ENCODE results near the gene GNAT3.

The GNAT3 gene

DNA sequence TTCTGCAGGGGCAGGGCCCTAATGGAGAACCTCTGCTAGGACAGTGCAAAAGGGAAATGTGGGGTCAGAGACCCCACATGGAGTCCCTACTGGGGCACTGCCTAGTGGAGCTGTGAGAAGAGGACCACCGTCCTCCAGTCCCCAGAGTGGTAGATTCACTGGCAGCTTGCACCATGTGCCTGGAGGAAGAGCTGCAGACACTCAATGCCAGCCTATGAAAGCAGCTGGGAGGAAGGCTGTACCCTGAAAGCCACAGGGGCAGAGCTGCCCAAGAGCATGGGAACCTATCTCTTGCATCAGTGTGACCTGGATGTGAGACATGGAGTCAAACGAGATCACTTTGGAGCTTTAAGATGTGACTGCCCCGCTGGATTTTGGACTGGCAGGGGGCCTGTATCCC is 20.3 kb upstream of the GNAT3 start:
- Histone ChIP-seq H3K4me3 (ENCODE audit: severe bottlenecking) (no peak overlapping the region), H3K9me3 (ENCODE audit: severe bottlenecking) (no peaks in the 10 kb centered on the region), H3K36me3 (ENCODE audit: low read depth) (no peaks in the 10 kb centered on the region), H3K27ac (ENCODE audit: poor library complexity, severe bottlenecking) (no peak overlapping the region), H3K4me1 (ENCODE audit: insufficient read depth, poor library complexity, severe bottlenecking) (no peaks in the 10 kb centered on the region), H3K27me3 (ENCODE audit: insufficient read depth, poor library complexity, severe bottlenecking) (no peaks in the 10 kb centered on the region)
- no peak for ATAC-seq (ENCODE audit: low read depth)
- TF ChIP-seq, protein P1, sequence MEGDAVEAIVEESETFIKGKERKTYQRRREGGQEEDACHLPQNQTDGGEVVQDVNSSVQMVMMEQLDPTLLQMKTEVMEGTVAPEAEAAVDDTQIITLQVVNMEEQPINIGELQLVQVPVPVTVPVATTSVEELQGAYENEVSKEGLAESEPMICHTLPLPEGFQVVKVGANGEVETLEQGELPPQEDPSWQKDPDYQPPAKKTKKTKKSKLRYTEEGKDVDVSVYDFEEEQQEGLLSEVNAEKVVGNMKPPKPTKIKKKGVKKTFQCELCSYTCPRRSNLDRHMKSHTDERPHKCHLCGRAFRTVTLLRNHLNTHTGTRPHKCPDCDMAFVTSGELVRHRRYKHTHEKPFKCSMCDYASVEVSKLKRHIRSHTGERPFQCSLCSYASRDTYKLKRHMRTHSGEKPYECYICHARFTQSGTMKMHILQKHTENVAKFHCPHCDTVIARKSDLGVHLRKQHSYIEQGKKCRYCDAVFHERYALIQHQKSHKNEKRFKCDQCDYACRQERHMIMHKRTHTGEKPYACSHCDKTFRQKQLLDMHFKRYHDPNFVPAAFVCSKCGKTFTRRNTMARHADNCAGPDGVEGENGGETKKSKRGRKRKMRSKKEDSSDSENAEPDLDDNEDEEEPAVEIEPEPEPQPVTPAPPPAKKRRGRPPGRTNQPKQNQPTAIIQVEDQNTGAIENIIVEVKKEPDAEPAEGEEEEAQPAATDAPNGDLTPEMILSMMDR (IDR thresholded peaks at IDR 0.05; ENCODE audit: poor library complexity, severe bottlenecking) = no peak
- no peak for DNase-seq (ENCODE audit: low spot score)

DNA sequence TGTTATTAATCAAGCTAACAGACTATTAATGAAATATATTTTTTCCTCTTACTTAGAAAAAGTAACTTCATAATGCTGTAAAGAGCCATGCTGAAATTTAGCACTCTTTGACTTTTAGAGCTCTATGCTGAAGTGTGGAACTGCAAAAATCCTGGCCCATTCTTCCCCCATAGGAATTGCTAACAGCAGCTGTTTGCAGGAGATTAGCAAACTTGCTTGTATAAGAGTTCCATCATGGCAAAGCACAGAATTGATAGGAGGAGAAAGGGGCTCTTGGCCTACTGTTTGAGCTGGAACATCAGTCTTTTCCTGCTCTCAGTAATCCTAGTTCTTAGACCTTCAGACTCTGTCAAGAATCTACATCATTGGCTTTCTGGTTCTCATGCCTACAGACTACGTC is 18.3 kb upstream of the GNAT3 start:
- no peak overlapping the region for H3K4me3 ChIP-seq (ENCODE audit: severe bottlenecking)
- TF ChIP-seq, protein P1 (IDR thresholded peaks at IDR 0.05; ENCODE audit: poor library complexity, severe bottlenecking) = no peak
- no peak overlapping the region for H3K27ac ChIP-seq (ENCODE audit: poor library complexity, severe bottlenecking)
- H3K36me3 ChIP-seq (ENCODE audit: low read depth) = no peaks in the 10 kb centered on the region
- DNase-seq (ENCODE audit: low spot score) = no peak
- H3K27me3 ChIP-seq (ENCODE audit: insufficient read depth, poor library complexity, severe bottlenecking) = no peaks in the 10 kb centered on the region
- H3K4me1 ChIP-seq (ENCODE audit: insufficient read depth, poor library complexity, severe bottlenecking) = no peaks in the 10 kb centered on the region
- no peak for ATAC-seq (ENCODE audit: low read depth)
- no peaks in the 10 kb centered on the region for H3K9me3 ChIP-seq (ENCODE audit: severe bottlenecking)

DNA sequence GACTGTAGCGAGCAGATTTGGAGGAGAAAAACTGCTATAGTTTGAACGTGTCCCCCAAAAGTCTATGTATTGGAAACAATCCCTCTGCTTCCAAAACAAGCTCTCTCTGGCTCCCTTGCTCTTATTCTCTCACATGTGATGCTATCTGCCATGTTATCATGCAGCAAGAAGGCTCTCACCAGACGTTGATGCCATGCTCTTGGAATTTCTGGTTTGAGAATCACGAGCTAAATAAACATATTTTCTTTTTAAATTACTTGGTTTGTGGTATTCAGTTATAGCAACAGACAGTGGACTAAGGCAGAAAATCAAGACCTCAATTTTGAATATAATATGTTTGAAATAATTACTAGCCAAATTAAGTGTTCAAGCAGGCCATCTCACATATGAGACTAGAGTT is 17.5 kb upstream of the GNAT3 start:
- H3K9me3 ChIP-seq (ENCODE audit: severe bottlenecking) = no peaks in the 10 kb centered on the region
- TF ChIP-seq, protein P1 (IDR thresholded peaks at IDR 0.05; ENCODE audit: poor library complexity, severe bottlenecking) = no peak
- H3K27me3 ChIP-seq (ENCODE audit: insufficient read depth, poor library complexity, severe bottlenecking) = no peaks in the 10 kb centered on the region
- H3K4me3 ChIP-seq (ENCODE audit: severe bottlenecking) = no peak overlapping the region
- H3K27ac ChIP-seq (ENCODE audit: poor library complexity, severe bottlenecking) = no peak overlapping the region
- H3K36me3 ChIP-seq (ENCODE audit: low read depth) = no peaks in the 10 kb centered on the region
- no peak for DNase-seq (ENCODE audit: low spot score)
- H3K4me1 ChIP-seq (ENCODE audit: insufficient read depth, poor library complexity, severe bottlenecking) = no peaks in the 10 kb centered on the region
- ATAC-seq (ENCODE audit: low read depth) = no peak

DNA sequence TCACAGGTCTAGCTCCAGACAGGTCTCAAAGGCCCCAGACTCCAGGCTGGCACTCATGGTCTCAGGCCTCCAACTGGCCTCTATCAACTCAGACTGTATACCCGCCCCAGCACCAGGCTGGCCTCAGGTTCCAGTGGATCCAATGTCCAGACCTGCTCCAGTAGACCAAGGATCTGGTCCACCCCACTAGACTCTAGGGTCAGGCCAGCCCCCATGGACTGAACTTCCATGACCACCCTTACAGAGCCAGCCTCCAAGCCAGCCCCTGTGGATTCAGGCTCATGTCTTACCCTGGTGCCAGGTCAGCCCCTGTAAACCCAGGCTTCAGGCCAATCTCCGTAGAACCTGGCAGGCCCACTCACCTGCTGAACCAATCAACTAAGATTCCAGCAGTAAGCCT is 16.8 kb upstream of the GNAT3 start:
- TF ChIP-seq, protein P1 (IDR thresholded peaks at IDR 0.05; ENCODE audit: poor library complexity, severe bottlenecking) = no peak
- Histone ChIP-seq H3K36me3 (ENCODE audit: low read depth) (no peaks in the 10 kb centered on the region), H3K27ac (ENCODE audit: poor library complexity, severe bottlenecking) (no peak overlapping the region), H3K9me3 (ENCODE audit: severe bottlenecking) (no peaks in the 10 kb centered on the region), H3K27me3 (ENCODE audit: insufficient read depth, poor library complexity, severe bottlenecking) (no peaks in the 10 kb centered on the region), H3K4me1 (ENCODE audit: insufficient read depth, poor library complexity, severe bottlenecking) (no peaks in the 10 kb centered on the region), H3K4me3 (ENCODE audit: severe bottlenecking) (no peak overlapping the region)
- no peak for ATAC-seq (ENCODE audit: low read depth)
- no peak for DNase-seq (ENCODE audit: low spot score)

DNA sequence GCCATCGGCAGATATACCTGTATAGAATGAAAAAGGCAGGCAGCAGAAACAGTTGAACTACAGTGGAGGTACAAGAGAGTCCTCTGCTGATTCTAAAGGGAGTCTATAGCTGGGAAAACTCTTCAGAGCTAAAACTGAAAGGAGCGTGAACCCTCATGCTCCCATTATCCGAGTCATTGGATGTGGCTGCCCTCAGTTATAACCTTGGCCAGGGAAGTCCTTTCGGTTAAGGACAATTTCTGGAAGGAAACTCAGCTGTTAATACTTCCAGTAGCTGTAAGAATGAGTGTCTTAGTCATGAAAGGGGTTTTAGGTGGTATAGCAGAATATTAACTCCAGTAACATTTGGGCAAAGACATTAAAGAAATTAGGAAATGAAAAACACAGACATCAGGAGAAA is 14.6 kb upstream of the GNAT3 start:
- no peaks in the 10 kb centered on the region for H3K4me1 ChIP-seq (ENCODE audit: insufficient read depth, poor library complexity, severe bottlenecking)
- TF ChIP-seq, protein P1 (IDR thresholded peaks at IDR 0.05; ENCODE audit: poor library complexity, severe bottlenecking) = no peak
- ATAC-seq (ENCODE audit: low read depth) (no peak), DNase-seq (ENCODE audit: low spot score) (no peak)
- H3K27me3 ChIP-seq (ENCODE audit: insufficient read depth, poor library complexity, severe bottlenecking) = no peaks in the 10 kb centered on the region
- no peaks in the 10 kb centered on the region for H3K36me3 ChIP-seq (ENCODE audit: low read depth)
- H3K9me3 ChIP-seq (ENCODE audit: severe bottlenecking) = no peaks in the 10 kb centered on the region
- H3K27ac ChIP-seq (ENCODE audit: poor library complexity, severe bottlenecking) = no peak overlapping the region
- H3K4me3 ChIP-seq (ENCODE audit: severe bottlenecking) = no peak overlapping the region

All from RWPE2 (cell line).